ENCODE measurements around the gene TLK1.
A peak's percentile ranks its signal among the peaks of the same experiment; 100 is the strongest.

The TLK1 gene

DNA sequence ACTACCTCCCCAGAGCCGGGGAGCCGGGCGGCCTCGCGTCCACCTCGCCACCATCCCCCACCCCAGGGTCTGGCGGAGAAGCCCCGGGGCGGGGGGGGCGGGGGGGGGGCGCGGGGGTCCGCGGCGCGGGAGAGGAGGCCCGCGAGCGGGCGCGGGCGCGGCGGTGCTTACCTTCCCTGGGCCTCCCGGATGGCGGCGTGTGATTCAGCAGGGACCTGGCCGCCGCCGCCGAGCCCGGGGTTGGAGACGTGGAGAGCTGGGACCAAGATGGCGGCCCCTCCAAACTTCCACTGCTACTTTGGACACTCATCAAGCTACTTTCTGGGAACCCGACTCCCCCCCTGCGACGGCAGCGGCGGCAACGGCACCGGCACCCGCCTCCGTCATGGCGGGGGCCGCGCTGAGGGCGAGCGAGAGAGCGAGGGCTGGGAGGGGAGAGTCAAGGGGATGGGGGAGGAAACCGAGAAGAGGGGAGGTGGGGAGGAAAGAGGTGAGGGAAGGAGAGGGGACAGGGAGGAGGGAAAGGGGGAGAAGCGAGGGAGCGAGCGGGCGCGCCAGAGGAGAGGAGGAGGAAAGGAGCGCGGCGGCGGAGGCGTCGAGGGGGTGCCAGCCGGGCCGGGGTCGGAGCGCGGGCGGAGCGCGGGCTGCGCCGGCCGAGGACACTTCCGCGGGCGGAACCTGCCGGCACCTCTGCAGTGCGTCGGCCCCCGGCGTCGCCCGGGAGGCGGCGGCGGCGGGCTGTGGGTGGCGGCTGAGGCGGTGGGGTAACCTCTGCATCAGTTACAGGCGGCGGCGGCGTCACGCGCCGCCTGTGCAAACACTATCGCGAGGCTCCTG is at the start of gene TLK1:
Gene TLK1 (minus strand): TSS at position 775 of the 837 bp plus-strand sequence. CDS start 465 bp downstream, at position 310.
- no peak for FAIRE-seq

- FAIRE-seq = no peak
Observed at GRCh38 chr2:171210216-171210863, 49.6 kb upstream of the TLK1 start.

GRCh38 chr2:171208657-171209056 is 48.0 kb upstream of the TLK1 start:
- no peak for FAIRE-seq

- FAIRE-seq = no peak
Observed at GRCh38 chr2:171206422-171207115, 45.9 kb upstream of the TLK1 start.

DNA sequence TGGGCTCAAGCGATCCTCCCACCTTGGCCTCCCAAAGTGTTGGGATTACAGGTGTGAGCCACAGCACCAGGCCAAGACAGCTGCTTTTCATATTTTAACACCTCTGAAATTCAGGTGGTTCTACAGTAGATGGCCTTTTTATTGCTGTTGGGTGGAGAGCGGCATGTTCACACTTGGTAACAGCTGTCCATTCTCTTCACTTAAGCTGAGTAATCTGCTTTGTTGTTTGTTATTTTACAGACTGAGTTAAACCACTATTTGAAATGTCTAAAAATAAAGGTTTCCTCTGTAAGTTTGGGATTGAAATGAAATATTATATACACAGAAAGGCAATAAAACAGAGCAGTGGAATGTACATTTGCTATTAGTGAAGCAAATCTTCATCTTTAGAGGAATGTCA is 44.9 kb upstream of the TLK1 start:
- no peak for FAIRE-seq

DNA sequence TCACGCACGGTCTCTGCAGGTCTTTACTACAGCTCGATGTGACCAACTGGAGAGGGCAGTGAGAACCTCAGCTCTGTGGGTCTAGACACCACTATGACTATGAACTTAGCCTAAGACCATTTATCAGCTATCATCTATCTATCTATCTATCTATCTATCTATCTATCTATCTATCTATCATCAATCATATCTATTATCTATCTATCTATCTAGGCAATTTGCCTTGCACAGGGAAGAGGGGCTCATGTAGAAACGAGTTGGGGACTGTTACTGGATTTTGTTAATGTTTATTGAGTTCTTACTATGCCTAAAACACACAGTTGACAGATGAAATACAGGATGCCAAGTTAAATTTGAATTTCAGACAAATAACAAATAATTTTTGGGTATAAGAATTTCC is 41.1 kb upstream of the TLK1 start:
- no peak for FAIRE-seq

- no peak for FAIRE-seq
Observed at GRCh38 chr2:171201271-171201670, 40.6 kb upstream of the TLK1 start.

- FAIRE-seq = no peak
Observed at GRCh38 chr2:171200469-171200868, 39.8 kb upstream of the TLK1 start.

DNA sequence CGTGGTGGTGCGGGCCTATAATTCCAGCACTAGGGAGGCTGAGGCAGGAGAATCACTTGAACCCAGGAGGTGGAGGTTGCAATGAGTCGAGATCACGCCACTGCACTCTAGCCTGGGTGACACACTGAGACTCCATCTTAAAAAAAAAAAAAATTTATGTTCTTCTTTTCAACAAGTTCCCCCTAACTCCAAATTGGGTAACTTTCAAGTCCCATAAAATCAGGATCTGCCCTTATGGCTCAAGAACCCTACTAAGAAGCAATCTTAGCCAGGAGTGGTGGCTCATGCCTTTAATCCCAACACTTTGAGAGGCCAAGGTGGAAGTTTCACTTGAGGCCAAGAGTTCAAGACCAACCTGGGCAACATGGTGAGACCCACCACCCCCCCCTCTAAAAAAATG is 30.3 kb upstream of the TLK1 start:
- FAIRE-seq = no peak

- FAIRE-seq = no peak
Observed at GRCh38 chr2:171187819-171188218, 27.1 kb upstream of the TLK1 start.

GRCh38 chr2:171187177-171187576 is 26.5 kb upstream of the TLK1 start:
- FAIRE-seq = no peak

DNA sequence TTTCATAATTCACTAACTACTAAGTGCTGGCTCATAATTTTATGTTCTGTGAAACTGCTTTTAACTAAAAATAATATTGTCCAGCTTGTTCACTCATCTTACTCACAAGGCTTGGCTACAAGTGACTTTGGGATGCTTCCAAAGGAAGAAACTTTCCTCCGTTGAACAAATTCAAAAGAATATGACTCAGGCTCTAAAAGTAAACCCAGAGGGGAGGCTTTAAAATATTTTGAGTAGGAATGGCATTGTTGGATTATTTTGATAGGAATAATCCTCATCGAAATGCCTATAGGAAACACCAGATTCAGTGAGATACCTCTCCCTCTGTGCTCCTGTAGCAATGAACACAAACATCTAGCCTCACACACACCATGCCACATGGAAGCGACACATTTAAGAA is 25.2 kb upstream of the TLK1 start:
- no peak for FAIRE-seq

GRCh38 chr2:171185165-171185818 is 24.6 kb upstream of the TLK1 start:
- FAIRE-seq = no peak

DNA sequence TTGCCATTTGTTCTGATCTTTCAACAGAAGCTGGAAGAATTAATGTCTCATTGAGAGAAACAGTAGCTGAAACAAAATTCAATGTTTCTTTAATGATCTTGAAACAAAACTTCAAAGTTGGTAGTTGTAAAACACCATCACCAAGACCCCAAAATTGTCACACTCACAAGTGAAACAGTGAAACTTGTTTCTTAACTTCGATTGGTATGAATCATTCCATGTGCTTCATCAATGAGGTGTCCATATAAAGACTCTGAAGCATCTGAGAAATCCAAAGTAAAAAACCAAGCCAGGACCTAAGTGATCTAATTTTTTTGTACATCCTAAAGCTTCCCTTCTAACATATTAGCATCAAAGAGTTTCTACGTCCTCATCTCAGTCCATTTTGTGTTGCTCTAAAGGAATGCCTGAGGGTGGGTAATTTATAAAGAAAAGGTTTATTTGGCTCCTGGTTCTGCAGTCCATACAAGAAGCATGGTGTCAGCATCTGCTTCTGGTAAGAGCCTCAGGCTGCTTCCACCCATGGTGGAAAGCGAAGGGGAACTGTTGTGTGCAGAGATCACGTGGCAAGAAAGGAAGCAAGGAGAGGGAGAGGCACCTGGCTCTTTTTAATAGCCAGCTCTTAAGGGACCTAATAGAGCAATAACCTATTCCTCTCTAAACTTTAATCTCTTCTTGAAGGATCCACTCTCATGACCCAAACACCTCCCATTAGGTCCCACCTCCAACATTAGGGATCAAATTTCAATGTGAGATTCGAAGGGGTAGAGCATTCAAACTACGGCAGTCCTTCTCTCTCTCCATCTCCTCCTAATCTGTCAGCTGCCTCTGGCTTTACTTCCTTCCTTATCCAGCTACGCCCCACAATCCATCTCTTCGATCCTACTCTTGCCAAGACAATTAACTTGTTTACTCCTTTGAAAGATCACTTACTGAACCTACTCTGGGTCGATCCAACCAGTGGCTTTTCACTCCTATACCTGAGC is 20.7 kb upstream of the TLK1 start:
- FAIRE-seq = no peak

DNA sequence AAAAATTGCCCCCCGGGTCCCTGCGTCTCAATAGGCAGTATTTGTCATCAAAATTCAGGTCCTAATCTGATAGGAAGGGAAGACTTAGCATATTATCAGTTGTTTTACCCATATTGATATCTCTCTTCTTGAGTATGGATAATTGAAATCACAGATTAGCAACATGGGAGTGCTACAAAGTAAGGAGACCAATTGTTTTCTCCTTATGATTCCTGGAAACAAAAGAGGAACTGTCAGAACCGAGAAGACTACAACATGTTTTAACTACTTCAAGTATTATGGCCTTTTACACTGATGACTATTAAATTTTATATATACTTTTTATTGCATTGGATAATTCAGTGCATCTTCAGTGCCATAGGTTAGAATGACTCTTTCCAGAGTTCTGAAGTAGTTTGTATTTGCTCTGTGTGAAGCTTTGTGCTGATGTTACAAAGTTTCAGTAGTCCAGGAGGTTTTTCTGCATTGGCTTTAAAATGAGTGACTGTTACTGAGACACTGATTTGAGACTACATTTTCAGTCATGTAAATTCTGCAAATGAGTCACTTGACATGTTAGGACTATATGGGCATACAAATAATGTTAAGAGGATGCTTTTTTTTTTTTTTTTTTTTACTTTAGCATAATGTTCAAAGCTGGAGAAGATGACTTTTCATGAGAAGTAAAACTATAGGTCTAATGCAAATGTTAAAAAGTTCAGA is 19.7 kb upstream of the TLK1 start:
- no peak for FAIRE-seq

- FAIRE-seq = no peak
Observed at GRCh38 chr2:171178993-171179392, 18.3 kb upstream of the TLK1 start.

GRCh38 chr2:171176516-171176915 is 15.8 kb upstream of the TLK1 start:
- no peak for FAIRE-seq

- FAIRE-seq = no peak
Observed at GRCh38 chr2:171174075-171174474, 13.4 kb upstream of the TLK1 start.

DNA sequence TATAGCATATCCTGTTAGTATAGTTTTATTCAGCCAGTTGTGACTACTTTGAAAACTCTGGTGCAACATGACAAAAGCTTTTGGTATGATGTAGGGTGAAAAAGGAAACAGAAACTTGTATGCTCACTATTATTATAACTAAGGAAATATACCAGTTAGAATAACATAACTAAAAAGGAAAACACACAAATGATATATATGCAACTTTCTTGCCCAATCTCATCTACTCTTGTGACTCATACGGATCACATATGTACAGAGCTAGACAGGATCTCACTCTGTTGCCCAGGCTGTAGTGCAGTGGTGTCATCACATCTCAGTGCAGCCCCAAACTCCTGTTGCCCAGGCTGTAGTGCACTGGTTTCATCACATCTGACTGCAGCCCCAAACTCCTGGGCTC is 12.4 kb upstream of the TLK1 start:
- no peak for FAIRE-seq

DNA sequence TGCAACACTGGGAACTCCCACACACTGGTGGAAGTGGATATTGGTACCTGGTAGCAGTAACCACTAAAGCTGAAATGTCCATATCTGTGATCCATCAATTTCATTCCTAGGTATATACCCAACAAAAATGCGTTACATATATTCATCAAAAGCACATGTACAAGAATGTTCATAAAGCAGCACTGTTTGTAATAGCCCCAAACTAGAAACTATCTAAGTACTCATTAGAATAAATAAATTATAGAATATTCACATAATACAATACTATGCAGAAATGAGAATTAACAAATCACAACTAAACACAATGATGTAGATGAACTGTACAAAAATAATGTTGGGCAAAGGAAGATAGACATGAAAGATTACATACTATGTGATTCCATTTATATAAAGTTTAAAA is 11.1 kb upstream of the TLK1 start:
- no peak for FAIRE-seq

GRCh38 chr2:171169839-171170238 is 9.1 kb upstream of the TLK1 start:
- peak; percentile 46 for FAIRE-seq
